CD4-positive, alpha-beta T cell treated with Interleukin-6 at 100 ng/mL for 8 hours (primary cell): ENCODE results near the gene PRMT2.
A peak's percentile ranks its signal among the peaks of the same experiment; 100 is the strongest.
"Not testable (repeated sequence)": the region's sequence is repeated elsewhere in the genome, so short reads cannot be mapped to it uniquely, and the experiment has no call there.

Experiments used
- DNase-seq: peaks from one replicate; pipeline ENCODE4 v3.0.0-alpha.2; 2020; ENCODE audit warnings: mixed read lengths, low spot score

PRMT2 gene

DNA sequence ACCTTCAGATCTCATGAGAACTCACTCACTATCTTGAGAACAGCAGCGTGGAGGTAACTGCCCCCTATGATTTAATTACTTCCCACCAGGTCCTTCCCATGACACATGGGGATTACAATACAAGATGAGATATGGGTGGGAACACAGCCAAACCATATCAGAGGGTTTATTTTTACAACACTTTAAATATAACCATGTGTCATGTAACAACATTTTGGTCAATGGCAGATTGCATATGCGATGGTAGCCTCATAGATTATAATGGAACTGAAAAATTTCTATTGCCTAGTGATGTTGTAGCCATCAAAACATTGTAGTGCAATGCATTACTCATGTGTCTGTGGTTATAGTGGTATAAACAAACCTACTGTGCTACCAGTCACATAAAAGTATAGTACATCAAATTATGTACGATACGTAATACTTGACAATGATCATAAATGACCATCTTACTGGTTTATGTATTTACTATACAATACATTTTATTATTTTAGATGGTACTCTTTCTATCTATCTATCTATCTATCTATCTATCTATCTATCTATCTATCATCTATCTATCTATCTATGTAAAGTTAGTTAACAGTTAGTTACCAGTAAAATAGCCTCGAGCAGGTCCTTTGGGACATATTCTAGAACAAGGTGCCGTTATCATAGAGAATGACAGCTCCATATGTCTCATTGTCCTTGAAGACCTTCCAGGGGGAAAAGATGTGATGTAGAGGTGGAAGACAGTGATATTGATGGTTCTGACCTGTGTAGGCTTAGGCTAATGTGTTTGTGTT is 18.0 kb upstream of the PRMT2 start:
- DNase-seq: no peak

DNA sequence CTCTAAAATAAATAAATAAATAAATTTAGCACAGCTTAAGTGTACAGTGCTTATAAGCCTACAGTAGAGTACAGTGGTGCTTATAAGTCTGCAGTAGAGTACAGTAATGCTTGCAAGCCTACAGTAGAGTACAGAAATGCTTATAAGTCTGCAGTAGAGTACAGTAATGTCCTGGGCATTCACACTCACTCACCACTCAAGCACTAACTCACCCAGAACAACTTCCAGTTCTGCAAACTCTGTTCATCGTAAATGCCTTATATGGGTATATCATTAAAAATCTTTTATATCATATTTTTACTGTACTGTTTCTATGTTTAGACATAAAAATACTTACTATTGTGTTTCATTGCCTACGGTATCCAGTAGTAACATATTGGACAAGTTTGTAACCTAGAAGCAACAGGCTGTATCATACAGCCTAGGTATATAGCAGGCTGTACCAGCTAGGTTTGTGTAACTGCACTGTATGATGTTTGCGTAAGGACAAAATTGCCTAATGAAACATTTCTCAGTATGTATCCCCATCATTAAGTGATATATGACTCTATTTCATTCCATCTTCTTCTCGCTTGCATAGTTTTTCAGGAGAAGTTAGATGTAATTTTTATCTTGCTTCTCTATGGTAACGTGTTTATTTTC is 16.6 kb upstream of the PRMT2 start:
- no peak for DNase-seq

DNA sequence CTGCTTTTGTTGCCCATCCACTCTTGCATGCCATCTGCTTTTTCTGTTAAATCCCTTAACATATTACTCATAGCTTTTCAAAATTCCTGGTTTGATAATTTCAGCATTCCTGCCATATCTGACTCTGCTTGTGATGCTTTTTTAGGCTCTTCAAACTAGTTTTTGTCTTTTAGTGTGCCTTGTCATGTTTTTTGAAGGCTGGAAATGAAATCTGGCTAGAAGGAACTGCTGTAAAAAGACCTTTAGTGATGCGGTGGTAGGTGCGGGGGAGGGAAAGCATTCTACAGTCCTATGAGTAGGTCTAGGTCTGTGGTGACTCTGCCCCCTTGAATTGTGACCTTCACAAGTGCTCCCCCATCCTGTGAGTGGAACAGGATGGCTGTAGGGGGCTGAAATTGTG is 15.6 kb upstream of the PRMT2 start:
- no peak for DNase-seq

DNA sequence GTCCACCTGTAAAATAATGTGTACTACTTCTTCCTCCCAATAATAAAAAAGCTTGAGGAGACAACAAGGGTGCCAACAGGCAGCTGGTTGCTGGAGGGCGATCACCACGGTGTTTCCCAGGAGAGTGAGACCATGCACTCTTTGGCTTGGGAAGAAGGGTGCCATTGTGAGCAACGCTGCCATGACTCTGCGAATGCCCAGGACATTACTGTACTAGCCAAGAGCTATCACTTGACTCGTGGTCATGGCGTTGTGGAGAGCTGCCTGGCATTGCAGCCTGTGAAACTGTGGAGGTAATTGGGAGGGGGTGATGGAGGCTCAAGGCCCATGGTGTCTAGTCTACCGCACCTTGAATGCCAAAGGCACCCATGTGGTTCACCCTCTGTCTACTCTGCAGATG is 14.6 kb upstream of the PRMT2 start:
- DNase-seq: no peak

DNA sequence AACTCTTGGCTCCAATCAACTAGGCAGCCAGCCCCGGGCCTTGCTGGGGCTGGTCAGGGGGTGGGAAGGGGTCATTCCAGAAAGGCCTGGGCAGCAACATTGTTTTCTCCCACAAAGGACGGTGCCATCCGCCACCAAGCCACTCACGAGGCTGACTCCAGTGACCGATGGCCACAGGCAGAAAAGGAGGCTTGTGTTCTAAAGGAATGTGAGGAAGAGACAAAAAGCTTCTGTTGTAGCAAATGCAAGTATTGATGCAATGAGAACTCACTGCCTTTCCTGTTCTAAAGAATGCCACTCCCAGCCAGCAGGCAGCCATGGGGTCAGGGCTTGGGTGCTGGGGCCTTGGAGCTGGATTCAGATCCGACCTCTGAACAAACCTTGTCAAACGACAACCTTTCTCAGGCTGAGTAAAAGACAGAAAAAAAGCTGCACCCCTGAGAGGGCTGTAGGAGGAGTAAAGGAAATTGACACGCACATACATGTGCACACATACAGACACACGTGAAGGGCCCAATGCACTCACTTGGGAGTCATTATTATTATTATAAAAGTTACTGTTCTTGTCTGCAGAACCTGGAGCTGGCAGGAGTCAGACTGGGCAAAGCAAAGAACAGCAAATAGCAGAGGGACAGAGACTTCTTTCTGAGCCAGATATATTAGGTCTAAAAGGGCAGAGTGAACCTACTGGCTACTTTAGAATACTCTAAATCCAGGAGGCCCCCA is 13.9 kb upstream of the PRMT2 start:
- no peak for DNase-seq

DNA sequence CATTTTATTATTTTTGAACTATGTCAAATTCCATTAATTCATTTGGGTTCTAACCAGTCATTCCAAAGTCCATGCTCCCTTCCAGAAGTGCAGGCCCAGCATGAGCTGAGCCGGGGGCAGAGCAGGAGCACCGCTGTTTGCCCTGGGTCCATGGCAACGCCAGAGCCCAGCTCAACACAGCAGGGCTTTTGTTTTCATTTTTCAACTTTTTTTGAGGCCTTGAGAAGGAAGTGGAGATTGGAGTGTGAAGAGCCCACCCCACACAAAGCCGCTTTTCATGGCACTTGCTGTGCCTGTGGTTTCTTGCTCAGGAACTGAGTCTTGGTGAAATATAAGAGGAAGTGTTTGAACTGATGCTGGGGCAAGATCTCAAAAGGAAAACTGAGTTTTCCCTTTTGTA is 13.2 kb upstream of the PRMT2 start:
- DNase-seq: peak; percentile 61

DNA sequence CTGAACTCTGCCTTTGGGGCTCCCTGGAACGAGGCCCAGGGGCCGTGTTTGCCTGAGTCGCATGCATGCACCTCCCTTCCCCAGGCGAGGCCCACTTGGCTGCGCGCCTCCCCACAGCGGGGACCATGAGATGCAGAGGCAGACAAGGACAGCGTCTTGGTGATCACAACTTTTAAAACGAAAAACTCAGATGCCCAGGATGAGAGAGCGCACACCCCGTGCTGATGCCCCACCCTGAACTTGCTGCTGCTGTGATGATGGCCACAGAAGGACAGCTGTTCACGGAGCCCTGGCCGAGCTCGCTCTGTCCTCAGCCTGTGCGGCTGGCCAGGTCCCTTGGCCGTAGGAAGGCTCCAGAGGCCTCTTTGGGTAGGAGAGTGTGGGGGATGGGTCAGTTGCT is 11.4 kb upstream of the PRMT2 start:
- no peak for DNase-seq

DNA sequence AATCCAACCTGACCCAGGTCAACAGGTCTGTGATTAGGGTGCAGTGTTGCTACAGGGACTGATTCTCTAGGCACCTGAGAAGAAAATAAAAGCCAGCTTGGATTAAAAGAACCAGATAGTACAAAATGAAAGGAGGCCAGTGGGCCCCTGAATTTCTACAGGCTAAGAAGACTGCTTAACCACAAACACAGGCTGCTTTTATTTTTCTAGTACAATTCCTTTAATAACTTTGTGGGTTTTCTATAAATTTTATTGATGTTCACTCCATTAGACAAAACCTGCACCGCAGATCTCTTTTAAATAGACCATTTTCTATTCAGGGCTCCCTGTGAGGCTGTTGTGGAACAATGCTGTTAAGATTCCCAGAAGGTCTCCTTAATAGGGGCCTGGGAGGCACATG is 9.7 kb upstream of the PRMT2 start:
- no peak for DNase-seq

DNA sequence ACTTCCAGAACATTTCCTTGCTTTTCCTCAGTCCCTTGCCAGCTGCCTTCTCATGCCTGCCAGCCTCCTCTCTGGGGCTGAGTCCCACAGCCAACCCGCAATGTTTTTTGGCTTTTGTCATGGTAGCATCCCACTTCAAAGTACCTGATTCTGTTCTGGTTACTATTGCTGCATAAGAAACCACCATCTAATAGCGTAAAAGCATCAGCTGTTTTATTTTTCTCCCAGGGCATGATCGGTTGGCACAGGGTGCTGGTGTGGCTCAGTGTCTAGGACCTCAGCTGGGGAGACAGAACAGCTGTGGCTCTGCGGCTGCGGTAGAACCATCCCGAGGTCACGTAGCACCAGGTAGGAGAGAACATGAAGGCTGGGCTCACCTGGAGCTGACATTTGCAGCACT is 8.9 kb upstream of the PRMT2 start:
- DNase-seq: peak; percentile 23

DNA sequence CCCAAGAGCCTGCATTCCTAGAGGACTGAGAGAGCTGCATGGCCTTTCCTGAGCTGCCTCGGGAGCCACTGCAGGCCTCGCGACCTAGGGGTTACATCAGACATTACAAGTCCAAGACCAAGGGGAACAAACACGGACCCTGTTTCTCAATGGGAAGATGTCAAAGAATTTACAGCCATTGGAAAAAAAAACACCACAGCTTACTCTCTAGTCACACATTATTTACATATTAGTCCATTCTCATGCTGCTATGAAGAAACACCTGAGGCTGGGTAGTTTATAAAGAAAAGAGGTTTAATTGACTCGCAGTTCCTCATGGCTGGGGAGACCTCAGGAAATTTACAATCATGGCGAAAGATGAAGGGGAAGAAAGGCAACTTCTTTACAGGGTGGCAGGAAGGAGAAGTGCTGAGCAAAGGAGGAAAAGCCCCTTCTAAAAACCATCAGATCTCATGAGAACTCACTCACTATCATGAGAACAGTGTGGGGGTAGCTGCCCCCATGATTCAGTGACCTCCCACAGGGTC is 8.4 kb upstream of the PRMT2 start:
- no peak for DNase-seq

DNA sequence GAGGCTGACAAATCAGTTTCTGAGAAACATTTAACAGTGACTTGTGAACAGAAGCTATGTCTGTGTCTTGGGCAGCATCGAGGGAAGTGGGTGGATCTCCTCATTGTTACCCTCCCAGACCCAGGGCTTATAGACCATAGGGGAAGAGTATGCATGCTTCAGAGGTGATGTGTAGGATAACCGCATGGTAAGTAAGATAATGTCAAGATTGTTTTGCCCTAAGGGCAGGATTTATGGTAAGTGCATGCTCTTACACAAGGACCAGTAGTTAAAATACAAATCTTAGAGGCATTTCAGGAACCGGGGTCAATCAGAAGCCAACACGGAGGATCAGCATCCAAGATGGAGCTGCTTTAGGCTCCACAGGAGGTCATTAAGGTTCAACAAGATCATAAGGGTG is 7.7 kb upstream of the PRMT2 start:
- no peak for DNase-seq

DNA sequence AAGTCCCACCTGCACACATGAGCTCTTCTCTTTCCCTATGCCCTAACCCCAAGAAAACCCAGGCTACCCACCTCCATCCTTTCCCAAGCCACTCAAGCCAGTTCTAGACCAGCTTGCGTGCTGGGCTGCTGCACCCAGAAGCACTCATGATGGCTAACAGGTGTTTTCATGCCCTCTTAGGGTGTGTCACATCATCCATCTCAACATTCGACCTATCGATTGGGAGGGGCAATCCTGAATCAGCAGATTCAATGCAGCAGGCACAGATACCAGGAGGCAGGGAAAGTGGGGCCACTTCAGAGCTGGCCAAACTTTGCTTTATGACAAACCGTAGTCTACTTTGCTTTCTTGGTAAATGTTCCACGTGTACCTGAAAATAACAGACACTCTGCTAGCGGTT is 6.6 kb upstream of the PRMT2 start:
- no peak for DNase-seq

DNA sequence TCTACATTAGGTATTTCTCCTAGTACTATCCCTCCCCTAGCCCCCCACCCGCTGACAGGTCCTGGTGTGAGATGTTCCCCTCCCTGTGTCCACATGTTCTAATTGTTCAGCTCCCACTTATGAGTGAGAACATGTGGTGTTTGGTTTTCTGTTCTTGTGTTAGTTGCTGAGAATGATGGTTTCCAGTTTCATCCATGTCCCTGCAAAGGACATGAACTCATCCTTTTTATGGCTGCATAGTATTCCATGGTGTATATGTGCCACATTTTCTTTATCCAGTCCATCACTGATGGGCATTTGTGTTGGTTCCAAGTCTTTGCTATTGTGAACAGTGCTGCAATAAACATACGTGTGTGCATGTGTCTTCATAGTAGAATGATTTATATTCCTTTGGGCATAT is 4.6 kb upstream of the PRMT2 start:
- DNase-seq: not testable (repeated sequence)

DNA sequence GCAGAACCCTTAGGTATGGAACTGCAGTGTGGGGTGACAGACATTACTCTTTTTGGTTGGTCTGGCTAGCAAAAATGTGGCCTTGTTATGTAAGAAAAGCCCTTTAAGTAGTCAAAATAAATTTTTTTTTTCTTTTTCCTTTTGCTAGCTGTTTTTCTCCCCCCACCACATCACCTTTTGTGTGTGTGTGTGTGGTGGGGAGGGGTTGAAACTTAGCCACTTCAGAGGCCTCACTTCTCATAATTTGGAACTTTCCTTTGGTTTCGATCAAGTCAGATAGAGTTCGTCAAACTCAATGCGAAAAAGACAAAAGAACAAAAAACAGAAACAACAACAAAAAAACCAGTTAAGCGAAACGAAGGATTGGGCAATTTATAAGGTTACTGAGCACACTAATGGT is 1.9 kb upstream of the PRMT2 start:
- DNase-seq: peak; percentile 68

DNA sequence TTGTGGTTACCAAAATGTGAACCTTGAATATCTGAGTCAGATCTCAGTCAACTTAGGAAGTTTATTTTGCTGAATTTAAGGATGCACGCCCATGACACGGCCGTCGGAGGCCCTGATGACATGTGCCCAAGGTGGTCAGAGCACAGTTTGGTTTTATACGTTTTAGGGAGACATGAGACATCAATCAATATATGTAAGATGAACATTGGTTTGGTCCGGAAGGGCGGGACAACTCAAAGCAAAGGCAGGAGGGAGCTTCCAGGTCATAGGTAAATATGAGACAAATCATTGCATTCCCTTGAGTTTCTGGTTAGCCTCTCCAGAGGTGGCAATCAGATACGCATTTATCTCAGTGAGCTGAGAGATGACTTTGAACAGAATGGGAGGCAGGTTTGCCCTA is 1.0 kb upstream of the PRMT2 start:
- DNase-seq: no peak

DNA sequence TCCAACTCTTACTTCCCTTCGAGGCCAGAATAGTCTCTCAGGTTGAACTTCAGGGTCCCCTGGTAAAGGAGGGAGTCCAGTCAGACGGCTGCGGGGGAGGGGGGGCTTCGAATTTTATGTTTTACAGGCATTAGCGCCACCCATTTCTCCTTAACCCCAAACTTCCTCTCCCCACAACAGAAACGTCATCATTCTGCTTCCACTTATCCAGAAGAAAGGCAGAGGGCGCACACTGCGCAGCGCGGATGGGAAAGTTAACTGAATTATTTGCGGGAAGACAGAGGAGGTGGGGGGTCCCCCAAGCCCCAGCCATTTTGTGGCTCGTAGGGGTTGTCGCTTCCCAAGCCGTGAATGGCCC is 529 bp upstream of the PRMT2 start:
- DNase-seq: peak; percentile 47

DNA sequence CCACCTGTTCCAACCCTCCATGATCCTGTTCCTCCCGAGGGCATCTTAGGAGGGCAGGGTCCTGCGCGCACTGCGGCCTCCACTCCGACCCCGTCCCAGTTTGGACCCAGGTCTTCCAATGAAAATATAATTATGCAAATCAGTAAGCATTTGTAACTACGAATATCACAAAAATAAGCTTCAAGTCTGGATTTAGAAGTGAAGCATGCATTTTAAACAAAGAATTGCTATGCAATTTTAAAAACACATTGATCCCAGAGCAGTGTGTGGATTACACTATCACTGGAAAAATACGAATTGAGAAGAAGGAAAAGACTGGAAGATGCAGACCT is 673 bp downstream of the PRMT2 start:
- no peak for DNase-seq

DNA sequence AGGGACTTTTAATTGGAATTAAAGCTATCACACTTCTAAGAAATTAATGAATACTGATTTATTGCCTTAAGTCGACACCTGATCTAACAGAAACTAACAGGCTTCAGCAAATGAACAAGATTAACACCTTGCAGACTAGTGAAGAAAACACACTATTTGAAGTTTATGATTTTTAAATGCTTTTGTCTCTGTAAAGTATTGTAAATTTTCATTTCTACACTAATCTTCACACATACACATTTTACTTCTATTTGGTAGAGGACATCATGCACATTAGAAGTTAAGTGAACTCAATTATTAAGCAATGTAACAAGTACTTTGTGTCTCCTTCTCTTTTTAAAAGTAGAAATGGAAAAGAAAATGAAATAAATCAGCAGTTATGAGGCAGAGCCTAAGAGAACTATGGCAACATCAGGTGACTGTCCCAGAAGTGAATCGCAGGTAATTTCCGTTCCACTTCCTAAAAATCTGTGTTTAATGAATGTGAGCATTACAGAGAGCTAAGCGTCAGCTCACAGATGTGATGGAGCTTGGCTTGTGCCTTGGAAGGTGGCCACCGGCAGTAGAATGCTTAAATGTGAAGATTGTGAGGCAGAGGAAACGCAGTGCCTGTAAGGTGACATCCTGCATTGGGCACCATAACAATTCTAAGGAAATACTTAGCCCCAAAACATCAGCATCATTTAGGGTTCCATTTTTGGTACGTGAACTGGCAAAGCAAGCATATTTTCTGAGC is 1.2 kb downstream of the PRMT2 start:
- DNase-seq: peak; percentile 34

DNA sequence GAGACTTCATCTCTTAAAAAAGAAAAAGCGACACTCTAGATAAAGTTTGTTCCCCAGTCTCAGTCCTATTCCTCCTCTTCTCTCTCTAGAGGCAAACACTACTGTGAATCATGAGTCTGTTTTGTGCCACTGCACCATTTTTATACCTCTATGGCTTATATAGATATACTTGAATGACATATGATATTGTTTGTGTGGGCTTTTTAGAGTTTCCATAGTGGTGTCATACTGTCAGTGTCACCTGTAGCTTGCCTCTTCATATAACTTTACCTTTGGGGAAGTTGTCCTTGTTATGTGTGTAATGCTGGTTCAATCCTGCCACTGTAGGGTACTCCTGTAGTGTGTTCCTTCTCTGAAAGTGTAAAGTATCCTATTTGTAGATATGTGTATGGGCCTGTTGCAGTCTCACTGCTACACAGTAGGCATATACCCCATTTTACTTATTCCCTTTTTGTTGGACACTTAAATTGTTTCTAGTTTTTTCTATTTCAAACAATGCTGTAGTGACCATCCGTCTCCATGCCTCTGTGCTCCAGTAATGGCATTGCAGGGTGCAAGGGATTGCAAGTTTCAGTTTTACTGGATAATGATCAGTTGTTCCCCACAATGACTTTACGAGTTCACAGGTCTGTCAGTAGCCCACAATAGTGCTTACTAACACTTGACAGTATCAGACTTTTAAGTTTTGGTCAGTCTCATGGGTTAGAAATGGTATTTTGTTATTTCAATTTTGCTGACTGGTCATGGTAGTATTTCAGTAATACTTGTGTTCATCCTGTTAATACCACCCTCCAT is 2.7 kb downstream of the PRMT2 start:
- no peak for DNase-seq

DNA sequence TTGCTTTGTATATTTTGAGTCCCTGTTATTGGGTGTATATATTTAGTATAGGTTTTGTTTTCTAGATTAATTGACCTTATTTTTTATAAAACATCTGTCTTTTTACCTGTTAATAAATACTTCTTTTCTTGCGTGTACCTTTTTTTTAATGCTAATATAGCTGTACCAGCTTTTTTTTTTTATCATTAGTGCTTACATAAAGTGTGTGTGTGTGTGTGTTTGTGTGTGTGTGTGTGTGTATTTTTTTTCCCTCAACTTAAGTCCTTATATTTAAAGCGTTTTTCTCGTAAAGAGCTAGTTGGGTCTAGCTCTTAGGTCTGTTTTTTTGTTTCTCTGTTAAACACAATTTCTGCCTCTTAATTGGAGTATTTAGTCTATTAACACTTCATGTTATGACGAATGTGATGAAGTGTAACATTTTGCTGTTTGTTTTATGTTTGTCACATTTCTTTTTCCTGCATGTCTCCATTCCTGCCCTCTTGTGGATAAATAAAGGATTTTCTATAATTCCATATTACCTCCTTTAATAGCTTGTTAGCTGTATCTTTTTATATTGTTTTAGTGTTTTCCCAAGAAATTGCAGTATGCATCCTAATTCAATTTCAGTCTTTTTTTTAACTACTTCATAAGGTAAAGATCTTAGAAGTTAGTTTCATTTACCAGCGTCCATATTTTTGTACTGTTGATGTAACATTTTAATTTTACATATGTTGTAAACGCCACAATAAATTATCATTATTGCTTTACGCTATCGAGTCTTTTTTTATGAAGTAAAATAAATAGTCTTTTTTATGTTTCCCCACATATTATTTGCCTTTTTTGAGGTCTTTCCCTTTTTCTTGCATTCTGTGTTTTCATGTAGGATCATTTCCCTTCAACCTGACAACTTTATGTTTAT is 4.3 kb downstream of the PRMT2 start:
- DNase-seq: no peak

DNA sequence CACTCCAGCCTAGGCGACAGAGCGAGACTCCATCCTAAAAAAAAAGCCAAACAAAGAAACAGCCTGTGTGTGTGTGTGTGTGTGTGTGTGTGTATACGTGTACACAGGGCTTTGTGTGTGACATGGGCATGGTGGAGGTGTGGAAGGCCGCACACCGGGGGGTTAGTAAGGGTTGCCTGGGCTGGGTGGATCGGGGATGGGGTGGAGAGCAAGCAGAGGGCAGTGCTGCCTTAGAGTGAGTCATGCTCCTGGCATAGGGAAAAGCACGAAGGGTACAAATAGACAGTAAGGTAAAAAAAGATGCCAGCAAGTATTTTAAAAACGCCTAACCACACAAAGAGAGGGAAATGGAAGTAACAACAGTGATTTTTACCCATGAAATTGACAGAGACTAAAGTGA is 6.2 kb downstream of the PRMT2 start:
- DNase-seq: no peak
